ENCODE measurements around the gene PIK3R3.

Gene PIK3R3

DNA sequence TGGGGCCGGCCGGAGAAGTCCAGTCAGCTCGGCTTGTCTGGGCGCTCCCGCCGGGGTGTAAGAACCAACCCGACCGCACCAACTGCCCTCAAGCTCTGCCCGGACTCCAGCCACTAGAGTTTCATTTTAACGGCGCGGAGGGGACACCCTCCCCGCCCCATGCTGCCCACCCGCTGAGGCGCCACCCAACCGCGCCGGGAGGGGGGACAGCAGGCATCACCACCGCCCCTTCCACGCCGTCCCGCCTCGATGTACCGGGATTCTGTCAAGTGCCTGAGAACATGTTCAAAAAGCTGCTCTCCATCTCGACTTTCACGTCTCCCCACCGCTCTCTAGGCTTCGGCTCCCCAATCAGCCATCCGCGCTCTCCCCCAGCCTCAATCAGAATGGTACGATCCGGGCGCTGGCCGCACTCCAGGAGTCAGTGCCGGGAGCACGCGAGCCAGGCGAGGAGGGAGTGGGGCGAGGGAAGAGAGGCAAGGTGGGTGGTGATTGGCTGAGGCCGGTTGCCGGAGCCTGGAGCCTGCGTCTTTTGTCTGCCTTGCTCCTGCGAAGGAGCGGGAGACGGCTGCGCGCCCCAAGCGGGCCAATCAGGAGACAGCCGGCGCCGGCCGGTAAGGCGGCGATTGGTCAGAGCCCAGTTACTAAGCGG, at the start of gene PIK3R3:
TSS of gene PIK3R3 (minus strand) at position 101 of the 652 bp plus-strand sequence. CDS start 677 bp downstream, outside the sequence.
- peak; percentile 95 for DNase-seq

DNA sequence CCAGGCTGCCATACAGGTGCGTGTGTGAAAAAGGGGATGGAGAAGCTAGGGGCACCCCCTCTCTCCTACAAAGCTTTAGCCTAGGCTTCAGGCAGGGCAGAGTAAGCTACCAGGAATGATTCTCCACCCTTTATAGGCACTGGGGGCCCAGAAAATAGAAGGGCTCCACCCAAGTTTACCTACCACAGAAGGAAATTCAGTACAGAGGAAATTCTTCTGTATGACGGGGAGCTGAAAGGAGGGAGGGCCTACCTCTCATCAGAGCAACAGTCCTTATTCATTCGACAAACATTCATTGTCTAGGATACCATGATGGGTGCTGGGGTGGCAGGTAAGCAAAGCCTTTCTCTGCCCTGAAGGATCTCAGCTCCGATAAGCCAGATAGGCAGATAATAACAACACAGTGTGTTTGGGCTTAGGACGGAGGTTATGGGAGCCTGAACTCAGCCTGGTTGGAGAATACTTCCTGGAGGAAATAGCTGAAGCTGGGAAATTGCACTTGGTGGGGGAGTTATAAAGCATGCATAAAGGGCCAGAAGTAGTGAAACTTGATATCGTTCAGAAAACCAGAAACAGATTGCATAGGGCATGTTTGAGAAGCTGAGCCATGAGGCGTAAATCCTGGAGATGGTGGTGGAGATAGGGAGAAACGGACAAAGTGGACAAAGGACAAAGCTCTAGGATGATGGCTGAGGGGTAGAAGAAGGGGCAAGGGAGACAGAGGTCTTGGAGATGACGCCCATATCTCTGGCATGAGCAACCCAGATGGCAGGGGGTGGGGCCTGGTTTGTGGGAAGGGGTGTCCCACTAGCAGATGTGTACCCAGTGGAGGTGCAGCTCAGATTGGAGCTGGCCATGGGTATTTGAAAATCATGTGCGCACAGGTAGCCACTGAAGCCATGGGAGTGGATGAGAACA, 49.2 kb upstream of the PIK3R3 start:
- no peak for DNase-seq

DNA sequence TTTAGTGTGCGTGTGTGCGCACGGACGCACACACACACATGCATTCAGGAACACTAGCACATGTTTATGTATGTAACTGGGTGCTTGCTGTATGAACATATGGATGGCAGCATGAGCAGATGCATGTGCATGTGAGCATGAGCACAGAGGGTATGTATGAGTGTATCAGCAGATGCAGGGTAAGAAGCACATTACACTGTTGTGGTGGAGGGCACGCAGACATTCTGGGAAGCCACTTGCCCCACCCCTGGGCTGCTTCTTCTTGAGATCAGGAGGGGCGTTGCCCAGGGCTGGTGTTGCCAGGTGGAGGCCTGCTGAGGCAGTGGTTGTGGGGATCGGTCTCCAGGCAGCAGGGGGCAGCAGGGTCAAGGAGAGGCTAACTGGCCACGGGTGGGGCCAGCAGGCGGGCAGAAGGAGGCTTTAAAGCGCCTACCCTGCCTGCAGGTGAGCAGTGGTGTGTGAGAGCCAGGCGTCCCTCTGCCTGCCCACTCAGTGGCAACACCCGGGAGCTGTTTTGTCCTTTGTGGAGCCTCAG, 47.7 kb upstream of the PIK3R3 start:
- no peak for DNase-seq

DNA sequence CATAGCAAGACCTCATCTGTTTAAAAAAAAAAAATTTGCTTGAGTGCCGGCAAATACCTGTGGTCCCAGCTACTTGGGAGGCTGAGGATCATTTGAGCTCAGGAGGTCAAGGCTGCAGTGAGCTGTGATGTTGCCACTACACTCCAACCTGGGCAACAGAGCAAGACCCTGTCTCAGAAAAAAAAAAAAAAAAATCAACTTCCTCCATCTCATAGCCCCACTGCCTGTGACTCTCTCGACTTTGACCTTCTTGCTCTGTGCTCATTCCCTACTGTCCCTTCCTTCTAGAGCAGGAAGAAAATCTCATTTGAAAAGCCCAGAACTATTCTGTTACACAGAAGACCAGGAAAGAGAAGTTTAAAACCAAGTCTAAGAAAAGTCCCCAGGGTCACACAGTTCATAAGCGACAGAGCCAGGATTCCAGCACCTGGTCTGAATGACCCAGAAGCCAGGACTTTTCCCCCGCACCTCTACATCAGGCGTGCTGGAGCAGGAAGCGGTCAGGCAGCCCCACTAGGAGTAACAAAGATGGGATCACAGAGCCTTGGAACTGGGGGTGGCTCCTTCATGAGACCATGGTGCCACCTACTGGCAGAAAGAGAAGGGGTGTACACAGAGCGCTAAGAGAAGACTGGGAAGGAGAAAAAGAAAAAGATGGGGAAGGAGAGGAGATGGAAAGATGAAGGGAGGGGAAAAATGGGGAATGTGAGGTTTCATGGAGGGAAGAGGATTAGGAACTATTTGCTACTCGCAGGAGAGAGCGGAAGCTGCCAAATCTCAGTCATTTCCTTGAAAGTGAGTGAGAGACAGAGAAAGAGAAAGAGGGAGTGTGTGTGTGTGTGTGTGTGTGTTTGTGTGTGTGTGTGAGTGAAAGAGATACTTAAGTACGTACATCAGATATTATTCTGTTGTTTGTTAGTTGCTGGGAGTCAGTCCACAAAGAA, 47.0 kb upstream of the PIK3R3 start:
- DNase-seq: peak; percentile 58

DNA sequence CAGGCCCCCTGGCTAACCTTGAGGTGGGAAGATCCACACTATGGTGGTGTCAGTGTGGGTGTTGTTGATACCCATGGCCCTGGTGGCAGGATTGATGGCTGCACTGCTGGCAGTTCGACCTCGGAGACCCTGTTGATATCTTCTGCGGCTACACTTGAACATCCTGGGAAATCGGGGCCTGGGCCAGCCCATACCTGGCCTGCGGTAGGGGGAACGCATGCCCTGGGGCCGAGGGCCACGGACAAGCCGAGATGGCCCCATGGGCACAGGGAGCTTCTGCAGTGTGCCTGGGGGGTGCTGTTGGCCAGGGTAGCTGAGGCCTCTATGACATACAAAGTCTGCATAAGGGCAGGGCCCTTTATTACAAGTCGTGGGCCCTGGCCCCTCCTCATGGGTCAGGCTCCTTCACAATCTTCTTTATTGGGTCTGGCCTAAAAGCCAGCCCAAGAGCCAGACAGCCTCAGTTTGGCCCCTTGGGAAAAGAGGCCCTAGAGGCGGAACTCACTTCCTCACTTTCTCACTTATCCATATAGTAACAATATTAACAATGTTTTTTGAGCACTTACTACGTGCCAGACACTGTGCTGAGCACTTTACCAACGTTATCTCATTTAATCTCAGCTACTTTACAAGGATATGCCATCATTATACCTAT, 43.9 kb upstream of the PIK3R3 start, which contains the start of gene P3R3URF:
TSS of gene P3R3URF (minus strand) at position 278 of the 655 bp plus-strand sequence. CDS start at position 261, 17 bp downstream.
- no peak for DNase-seq

DNA sequence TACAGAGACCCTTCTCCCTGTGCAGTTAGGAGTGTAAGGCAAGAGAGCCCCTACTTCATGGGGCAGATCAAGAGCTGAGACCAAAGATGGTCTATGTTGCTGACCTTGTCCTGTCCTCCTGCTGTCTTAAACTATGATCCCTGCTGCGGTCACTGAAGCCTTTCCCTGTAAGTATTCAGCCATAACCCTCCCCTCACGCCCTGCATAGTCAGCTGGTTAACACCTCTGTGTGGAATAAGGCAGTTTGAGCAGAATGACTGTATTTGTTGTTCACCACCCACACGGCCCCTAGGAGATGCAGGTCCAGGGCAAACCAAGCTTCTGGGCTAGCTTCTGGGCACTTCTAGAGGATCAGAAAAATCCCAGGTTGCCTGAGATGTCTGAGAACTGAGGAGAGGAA, 42.8 kb upstream of the PIK3R3 start:
- DNase-seq: no peak

DNA sequence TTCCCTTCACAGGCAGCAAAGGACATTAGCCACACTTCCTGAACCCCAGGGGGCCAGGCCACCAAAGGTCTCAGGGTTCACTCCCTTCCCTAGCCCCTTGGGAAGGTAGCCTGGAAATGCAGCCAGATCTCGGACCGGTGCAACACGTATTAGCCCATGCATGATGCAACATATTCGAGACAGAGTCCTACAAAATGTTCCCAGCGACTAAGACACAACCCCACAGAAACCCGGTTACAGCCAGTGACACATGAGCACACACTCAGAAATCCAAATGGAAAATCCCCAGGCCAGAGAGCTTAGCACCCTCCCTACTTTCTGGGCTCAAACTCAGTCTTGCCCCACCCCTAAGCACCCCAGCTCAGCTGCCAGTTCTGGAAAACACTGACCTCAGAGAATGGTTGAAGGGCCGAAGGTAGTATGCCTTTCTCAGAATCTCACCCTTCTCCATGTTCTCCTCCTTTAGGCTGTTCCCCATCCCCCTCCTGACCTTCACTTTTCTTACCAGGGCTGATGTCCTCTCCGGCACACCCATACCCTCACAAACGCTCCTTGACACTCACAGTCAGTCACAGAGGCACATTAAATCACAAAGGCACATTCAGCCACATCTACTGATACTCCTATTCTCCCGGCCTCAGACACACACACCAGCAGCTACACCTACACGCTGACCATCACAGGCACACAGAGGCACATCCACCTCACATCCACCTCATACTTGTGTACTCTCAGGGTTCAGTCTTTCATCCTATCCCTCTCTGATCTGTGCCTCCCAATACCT, 42.2 kb upstream of the PIK3R3 start, which contains the start of gene TSPAN1:
TSS of gene TSPAN1 (plus strand) at position 640 of the 784 bp plus-strand sequence. CDS start 6,021 bp downstream, outside the sequence.
- DNase-seq: no peak

DNA sequence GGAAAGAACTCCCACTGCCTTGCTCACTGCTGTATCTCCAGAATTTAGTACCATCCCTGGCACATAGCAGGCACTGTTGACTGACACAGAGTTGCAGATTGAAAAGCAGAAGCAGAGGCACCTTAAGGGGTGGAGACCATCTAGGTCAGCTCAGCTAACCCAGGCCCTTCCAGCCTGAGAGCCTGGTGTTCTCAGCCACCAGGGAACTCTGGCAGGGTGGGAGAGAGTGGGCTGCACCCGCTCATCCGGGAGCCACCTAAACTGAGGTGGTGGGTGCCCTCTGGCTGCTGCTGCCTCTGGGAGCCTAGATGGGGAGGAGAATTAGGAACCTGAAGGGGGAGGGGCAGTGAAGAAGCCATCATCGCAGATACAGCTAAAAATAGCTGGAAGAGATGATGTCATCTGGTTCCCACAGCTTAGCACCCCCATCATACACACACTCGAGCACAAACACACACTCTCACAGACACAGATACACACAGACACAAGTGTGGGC, 41.0 kb upstream of the PIK3R3 start:
- DNase-seq: peak; percentile 23

DNA sequence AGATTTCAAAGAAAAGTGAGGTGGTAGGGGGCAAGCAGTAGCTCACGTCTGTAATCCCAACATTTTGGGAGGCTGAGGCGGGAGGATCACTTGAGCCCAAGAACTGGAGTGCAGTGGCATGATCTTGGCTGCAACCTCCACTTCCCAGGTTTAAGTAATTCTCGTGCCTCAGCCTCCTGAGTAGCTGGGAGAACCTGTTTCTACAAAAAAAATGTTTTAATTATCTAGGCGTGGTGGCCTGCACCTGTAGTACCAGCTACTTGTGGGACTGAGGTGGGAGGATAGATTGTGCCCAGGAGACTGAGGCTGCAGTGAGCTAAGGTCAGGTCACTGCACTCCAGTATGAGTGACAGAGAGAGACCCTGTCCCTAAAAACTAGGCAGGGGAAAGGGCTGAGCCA, 39.9 kb upstream of the PIK3R3 start:
- DNase-seq: no peak

DNA sequence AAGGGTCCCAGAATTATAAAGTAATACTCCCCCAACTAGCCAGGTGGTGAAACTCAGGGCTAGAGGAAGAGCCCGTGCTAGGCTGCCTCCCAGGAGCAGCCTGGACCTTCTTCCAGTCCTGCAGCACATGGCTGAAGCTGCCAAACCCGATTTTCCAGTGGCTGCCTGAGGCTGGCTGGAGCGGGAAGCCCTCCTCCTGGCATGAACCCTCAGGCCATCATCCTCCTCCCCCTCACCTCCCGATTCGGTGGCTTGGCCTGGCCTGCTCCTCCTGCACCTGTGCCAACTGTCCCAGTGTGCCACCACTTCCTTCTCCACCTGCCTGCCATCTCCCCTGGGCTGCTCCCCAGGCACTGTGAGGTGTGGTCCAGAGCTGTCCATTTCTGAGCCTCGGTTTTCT, 39.4 kb upstream of the PIK3R3 start:
- DNase-seq: no peak

DNA sequence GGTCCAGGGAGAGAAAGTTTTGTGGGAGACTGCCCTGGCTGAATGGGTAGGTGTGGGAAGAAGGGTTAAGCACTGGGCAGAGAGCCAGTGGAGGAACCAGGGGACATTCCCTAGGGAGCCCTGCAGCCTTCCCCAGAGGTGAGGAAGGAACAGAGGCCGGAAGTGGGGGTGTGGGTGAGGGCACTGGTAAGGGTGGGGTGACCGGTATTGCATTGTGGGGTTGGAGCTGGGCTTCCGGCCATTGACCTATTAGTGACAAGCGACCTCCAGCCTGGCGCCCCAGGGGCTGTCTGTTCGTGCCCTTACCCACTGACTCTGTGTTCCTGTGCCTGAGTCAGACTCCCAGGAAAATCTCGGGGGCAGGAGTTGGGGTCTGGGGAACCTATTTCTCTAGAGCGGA, 38.9 kb upstream of the PIK3R3 start:
- DNase-seq: no peak

DNA sequence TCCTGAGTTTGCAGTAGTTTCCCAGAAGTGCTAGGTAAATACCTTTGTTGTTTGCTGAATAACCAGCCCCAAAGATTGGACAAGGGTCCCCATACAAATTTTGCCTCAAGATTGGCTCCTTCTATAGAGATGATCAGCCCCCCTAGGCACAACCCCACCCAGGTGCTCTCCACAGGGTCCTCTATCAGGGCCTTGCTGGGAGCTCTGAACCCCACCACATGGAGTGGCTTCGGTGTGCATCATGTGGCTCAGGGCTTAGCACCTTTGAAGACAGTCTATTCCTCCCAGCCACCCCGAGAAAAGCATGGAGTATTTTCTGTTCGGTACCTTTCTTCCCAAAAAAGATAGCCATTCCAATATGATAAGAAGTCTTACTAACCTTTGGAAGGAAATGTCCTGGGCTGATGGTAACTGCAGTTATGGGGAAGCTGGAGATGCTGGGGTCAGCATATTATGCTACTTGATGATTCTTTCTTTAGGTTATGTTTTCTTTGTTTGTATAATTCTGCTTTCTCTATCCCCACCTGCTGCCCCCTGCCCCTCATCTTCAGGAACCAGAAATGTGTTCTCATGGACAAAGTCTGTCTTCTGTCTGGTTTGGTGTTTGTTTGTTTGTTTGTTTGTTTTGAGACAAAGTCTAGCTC, 37.5 kb upstream of the PIK3R3 start:
- DNase-seq: no peak

DNA sequence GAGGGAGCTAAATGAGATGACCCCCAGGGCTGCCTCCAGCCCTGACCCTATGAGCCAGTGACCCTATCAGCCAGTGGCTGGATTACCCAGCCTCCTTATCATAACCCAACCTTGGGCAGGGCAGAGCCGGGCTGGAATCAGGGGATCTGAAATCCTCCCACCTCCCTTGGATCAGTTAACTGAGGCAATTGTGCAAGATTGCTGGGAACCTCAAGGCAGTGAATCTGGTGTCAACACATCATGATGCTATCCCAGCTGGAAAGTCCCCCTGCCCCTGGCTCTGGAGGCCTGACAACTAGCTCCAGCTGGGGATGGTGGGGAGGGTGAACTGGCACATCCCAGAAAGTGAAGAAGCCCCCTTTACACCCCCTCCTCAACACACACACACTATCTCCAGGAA, 36.0 kb upstream of the PIK3R3 start:
- DNase-seq: no peak

DNA sequence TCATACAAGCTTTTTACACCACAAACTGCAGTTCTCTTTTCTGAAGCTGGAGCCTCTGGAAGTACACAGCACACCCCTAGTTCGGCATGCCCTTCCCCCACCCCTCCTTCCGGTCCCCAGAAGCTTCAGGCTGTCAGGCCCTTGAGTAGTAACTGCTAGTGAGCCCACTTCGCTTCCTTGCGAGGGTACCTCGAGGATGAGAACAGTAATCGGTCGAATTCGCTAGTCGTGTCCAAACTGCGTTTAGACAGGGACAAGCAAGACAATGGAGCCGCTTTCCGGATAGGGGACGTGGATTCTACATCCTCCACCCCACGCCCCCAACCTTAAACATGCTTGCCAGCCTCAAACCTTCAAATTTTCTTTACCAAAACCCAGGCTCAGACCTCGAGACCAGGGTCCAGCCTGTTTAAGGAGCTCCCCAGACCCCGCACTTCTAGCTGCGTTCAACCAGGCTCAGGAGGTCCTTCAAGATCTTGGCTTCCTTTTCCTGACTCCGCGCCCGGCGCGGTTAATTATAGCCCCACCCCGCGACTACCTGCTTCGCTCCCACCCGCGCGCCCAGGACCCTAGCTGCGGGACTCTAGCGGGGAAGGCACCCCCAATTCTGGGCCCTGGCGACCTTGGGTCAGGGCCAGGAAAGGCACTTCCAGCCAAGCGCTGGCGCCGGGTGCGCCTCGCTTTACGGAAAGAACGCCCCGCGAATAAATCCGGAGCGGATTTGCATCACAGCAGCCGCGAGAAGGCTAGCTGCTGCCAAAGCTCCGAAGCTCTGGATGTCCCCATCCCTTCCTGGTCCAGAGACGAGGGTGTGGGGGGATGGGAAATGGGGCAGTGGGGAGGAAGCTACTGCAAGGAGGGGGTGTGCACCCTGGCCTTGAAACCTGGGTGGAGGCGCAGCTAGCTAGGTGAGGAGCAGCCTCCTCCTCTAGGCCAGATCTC, 34.4 kb upstream of the PIK3R3 start:
- DNase-seq: no peak

DNA sequence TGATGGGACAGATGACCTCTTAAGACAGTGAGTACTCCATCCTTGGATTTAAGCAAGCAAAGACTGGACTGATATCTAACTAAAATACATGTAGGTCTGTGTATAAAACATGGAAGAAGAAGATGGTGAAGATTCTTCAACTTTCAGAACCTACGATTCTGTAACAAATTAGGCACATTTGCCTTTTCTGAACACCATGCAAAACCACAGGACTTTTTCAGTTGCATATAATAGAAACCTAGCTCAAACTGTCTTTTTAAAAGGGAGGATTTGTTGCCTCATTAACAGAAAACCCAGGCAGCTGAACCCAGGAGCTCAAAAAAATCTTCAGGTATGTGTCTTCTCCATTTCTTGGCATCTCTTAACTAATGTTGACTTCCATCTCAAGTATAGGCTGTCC, 27.8 kb upstream of the PIK3R3 start:
- DNase-seq: no peak

DNA sequence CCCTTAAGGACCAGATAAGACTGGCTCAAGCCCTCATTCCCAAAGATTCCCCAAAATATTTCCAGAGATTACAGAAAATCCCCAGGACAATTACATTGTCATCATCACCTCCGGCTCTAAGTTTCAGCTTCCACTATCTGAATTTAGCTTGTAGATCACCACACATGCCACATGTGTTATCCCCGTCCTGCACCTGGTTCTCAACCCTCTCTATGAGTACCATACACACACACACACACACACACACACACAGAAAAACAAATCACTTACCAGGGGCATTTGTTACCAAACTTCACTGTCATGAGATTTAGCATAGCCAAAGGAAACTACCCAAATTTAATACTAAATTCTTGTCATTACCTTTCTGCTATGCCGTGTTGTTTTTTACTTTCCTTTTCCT, 27.1 kb upstream of the PIK3R3 start:
- DNase-seq: no peak

DNA sequence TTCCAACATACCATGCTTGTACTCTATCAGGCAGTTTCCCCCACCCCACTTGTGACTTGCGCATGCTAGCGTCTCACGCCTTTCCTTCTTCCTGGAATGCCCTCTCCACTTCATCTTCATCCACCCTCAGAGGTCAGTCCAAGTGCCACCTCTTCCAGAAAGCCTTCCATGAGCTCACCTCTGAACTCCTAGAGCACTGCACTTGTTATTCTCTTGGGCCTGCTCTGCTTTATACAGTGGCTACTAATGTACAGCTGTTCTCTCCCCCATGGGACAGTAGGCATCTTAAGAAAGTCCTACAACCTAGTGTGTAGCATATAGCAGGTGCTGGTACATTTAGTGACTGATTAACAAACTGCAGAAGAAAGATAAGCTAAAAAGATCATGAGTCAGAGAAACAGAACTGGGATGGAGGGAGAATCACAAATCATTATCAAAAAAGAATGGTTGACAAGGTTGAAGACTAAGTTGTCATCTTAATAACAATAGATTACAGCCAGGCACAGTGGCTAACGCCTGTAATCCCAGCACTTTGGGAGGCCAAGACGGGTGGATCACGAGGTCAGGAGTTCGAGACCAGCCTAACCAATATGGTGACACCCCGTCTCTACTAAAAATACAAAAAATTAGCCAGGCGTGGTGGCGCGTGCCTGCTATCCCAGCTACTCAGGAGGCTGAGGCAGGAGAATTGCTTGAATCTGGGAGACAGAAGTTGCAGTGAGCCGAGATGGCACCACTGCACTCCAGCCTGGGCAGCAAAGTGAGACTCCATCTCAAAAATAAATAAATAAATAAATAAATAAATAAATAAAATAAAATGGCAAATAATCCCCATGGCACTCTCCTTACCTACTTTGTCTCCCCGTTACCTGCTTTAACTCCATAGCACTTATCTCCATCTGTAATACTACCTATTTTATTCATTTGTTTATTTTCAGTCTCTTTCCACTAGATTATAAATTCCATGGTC, 26.2 kb upstream of the PIK3R3 start:
- DNase-seq: no peak

DNA sequence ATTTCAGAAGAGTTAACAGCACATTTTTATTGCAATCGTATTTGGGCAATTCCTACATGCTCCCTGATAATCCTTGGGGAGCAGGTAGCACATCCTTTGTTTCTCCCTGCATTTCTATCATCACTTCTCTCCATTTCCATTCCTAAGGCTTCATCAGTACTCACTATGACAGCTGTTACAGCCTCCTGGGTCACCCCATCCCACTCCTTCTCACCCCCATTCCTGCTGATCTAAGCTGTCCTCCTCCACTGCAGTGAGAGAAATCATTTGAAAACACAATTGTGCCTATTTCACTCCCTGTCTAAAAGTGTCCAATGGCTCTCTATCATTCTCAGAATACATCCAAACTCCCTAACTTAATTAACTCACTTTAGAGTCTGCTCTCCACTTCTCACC, 25.5 kb upstream of the PIK3R3 start:
- no peak for DNase-seq
